Lower leg skin (tissue), 4 donors: ENCODE data around the gene UNC45B. TPM values are rescaled to one million over a fixed set of nuclear protein-coding genes. Genes with fewer than 3 reads are reported as not detected.

Experiments used
- DNase-seq, 2 donors: peaks; one replicate each; pipeline ENCODE4 v3.0.0-alpha.2; 2019; ENCODE audit warnings: low spot score in 2 of 2
- H3K4me3 ChIP-seq: fragments of 200-600 bp; sonication (generic); 2 replicates; pipeline ENCODE4 v1.5.1; 2017; ENCODE audit warnings: mild to moderate bottlenecking, low read depth; ENCODE audit not compliant: poor library complexity, severe bottlenecking
- CTCF ChIP-seq, 3 donors: fragments of 450-650 bp; IDR thresholded peaks; one replicate each; pipeline ENCODE4 v1.5.1; 2016; ENCODE audit warnings: antibody characterized with exemption in 3 of 3, mild to moderate bottlenecking in 3 of 3, moderate library complexity in 2 of 3
- POLR2A ChIP-seq, 2 donors: fragments of 450-650 bp; IDR thresholded peaks; one replicate each; pipeline ENCODE4 v1.6.1; 2016 to 2017; ENCODE audit warnings: antibody characterized with exemption in 2 of 2, mild to moderate bottlenecking in 1 of 2, moderate library complexity in 1 of 2
- WGBS, 2 donors: methylation state at CpG; one replicate each; pipeline ENCODE4 v1.1.5; 2018; 5-methylcytosine and 5-hydroxymethylcytosine counted together
- intact Hi-C: fragments of 100-400 bp; cut with DNase I; formaldehyde crosslinking; loops from one replicate; pipeline ENCODE4 v1.15.0; 2023; ENCODE audit warnings: low total_unique reads
- total RNA-seq, 4 donors: library from RNA; depleted of rRNA; stranded (reverse); fragments of >200 nt; gene quantifications; one replicate each; pipeline ENCODE4 v1.1.0, GENCODE V29; 2016

The UNC45B gene
- total RNA-seq, 4 donors from 2014 or later = 0.06 TPM; not detected in 3

- no peak for TF ChIP-seq POLR2A (IDR thresholded peaks at IDR 0.05)
- TF ChIP-seq CTCF (IDR thresholded peaks at IDR 0.05) = no peak
- intact Hi-C loops = no loop called here
- 85 to 86% methylated on average over 7 of the region's 7 CpGs for WGBS, 2 donors
- DNase-seq = no peak
- no peak overlapping the region for H3K4me3 ChIP-seq
These were observed 63.1 kb downstream of the UNC45B start for GRCh38 chr17:35210741-35211140.

DNA sequence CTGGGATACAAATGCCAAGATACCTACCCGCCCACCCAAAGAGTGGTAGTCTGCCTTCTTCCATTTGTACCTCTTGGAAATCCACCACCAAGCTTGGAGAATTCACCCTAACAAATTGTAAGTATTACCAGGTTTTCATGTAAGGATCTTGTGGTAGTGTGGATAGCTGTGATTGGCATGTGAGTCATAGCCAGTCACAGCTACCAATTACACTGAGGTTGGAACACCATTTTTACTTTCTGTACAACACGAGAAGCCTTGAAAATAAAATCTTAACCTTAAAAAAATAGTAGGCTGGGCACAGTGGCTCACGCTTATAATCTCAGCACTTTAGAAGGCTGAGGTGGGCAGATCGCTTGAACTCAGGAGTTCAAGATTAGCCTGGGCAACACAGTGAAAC is 65.1 kb downstream of the UNC45B start:
- DNase-seq = no peak
- 85 to 86% methylated on average over 4 of the region's 4 CpGs for WGBS, 2 donors
- intact Hi-C loops = no loop called here
- H3K4me3 ChIP-seq = no peak overlapping the region
- no peak for TF ChIP-seq CTCF (IDR thresholded peaks at IDR 0.05)
- no peak for TF ChIP-seq POLR2A (IDR thresholded peaks at IDR 0.05)

DNA sequence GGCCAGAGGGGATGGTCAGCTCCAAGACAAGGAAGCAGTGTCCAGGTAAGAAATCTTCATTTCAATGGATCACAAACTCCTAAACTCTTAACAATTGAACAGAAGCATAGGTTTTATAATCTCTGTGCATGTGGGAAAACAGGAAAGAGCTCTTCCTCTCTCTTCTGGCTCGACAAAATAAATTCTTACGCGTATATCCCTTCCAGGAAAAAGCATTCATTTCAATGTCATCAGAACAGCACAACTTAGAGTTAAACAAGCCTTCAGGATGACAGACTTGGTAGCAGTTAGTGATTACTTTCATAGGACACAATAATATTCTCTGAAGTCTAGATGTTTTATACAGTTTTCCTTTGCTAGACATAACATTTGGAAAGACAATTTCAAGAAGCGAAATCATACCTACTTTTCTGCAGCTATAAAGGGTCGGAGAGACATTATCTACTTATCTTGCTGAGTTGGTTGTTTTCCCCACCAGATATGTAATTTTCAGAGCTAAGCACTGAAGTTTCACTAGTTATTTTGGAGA is 65.9 kb downstream of the UNC45B start:
- WGBS, 2 donors = 69 to 75% methylated on average over 5 of the region's 5 CpGs
- no peak for TF ChIP-seq CTCF (IDR thresholded peaks at IDR 0.05)
- no peak for TF ChIP-seq POLR2A (IDR thresholded peaks at IDR 0.05)
- intact Hi-C loops = no loop called here
- no peak overlapping the region for H3K4me3 ChIP-seq
- DNase-seq = no peak

DNA sequence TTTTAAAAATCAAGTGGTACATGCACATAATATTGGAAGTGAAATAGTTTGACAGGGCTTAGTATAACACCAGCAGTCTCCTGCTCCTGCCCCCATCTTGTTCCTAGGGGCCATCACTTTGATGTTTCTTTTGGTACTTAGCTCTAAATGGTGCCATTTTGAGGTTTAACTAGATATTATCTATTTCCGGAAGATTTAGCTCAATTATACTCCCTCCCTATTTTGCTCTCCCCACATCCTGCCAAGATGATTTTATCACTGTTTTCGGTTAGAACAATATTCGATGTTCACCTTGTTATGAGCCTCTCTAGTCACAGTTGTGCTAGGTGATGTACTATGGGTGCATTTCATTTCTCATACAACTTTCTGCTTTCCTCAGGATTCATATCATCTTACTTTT is 66.6 kb downstream of the UNC45B start:
- no peak for DNase-seq
- intact Hi-C loops = no loop called here
- H3K4me3 ChIP-seq = no peak overlapping the region
- no peak for TF ChIP-seq CTCF (IDR thresholded peaks at IDR 0.05)
- no peak for TF ChIP-seq POLR2A (IDR thresholded peaks at IDR 0.05)
- 45 to 64% methylated on average over 3 of the region's 3 CpGs for WGBS, 2 donors

DNA sequence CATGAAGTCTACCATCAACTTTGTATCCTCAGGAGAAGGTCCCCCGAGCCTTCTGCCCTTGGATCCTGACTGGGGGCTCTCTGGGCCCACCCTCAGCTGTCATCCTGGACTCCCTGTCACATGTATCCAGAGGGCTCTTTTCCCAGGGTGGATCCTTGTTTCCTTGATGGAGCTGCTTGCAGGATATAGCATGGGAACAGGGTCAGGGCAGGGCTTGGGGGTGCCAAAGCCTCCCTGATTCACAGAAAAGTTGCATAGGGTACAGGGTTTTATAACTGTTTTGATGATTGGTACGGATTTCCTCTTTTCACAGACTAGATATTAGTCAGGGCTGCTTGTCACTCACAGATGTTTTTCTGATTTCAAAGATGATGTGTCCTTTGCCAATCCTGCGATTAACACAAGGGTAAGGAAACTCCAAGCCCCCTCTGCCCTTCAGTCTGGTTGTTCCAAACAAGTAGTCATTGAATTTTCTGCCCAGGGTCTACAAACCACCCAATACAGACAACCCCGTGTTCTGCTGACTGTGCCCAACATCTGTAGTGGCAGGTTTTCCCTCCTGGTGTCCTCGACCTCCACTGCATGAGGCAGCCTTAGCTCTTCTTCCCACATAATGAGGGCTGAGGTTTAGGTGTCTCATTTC is 67.1 kb downstream of the UNC45B start:
- DNase-seq = no peak
- WGBS, 2 donors = 51 to 53% methylated on average over 5 of the region's 5 CpGs
- intact Hi-C loops = no loop called here
- TF ChIP-seq POLR2A (IDR thresholded peaks at IDR 0.05) = no peak
- TF ChIP-seq CTCF (IDR thresholded peaks at IDR 0.05) = no peak
- H3K4me3 ChIP-seq = no peak overlapping the region

GRCh38 chr17:35217107-35217506 is 69.5 kb downstream of the UNC45B start:
- no peak for DNase-seq
- TF ChIP-seq CTCF (IDR thresholded peaks at IDR 0.05) (no peak), POLR2A (IDR thresholded peaks at IDR 0.05) (no peak)
- no peak overlapping the region for H3K4me3 ChIP-seq
- 60 to 64% methylated on average over 5 of the region's 5 CpGs for WGBS, 2 donors
- intact Hi-C loops = no loop called here
